ENCODE data around the gene P2RY2. TPM values are rescaled to one million over a fixed set of nuclear protein-coding genes. Genes with fewer than 3 reads are reported as not detected.

P2RY2 gene
- total and polyA plus RNA-seq, 9 of the 15 experiments (the other 6 are each of a cell fraction or from before 2014, with no cell fraction given) = not detected

DNA sequence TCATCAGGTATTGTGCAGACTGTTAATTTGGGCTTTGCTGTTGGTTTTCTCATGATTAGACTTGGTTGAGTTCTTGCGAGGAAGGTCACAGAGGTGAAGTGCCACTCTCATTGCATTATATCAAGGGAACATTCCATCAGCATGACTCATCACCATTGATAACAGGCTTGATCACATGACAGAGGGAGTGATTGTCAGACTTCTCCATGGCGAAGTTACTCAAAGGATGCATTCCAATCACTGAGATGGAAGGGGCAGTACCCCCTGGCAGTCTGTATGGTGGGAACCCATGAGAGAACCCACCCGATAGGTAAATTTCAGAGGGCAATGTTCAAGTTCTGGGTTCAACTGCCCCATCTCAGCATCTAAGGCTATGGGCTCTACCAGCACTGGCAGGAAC, 19.4 kb upstream of the P2RY2 start (continued):
- TF ChIP-seq KAT8 (IDR thresholded peaks at IDR 0.05; ENCODE audit: low read depth) = no peak
- peak; percentile 91 for TF ChIP-seq FOSL1 (tag; conservative IDR thresholded peaks at IDR 0.05)
- TF ChIP-seq TCF7 (IDR thresholded peaks at IDR 0.05; ENCODE audit: borderline replicate concordance) = no peak
- TF ChIP-seq, protein P1, sequence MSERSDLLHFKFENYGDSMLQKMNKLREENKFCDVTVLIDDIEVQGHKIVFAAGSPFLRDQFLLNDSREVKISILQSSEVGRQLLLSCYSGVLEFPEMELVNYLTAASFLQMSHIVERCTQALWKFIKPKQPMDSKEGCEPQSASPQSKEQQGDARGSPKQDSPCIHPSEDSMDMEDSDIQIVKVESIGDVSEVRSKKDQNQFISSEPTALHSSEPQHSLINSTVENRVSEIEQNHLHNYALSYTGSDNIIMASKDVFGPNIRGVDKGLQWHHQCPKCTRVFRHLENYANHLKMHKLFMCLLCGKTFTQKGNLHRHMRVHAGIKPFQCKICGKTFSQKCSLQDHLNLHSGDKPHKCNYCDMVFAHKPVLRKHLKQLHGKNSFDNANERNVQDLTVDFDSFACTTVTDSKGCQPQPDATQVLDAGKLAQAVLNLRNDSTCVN (CRISPR knock-in tag; IDR thresholded peaks at IDR 0.05) = no peak
- no peak for TF ChIP-seq DACH1 (IDR thresholded peaks at IDR 0.05; ENCODE audit: partially characterized antibody)
- peak; percentile 49 for TF ChIP-seq DPF2 (IDR thresholded peaks at IDR 0.05)
- TF ChIP-seq, protein P2, sequence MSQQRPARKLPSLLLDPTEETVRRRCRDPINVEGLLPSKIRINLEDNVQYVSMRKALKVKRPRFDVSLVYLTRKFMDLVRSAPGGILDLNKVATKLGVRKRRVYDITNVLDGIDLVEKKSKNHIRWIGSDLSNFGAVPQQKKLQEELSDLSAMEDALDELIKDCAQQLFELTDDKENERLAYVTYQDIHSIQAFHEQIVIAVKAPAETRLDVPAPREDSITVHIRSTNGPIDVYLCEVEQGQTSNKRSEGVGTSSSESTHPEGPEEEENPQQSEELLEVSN (IDR thresholded peaks at IDR 0.05; ENCODE audit: borderline replicate concordance in 1 of 2, extremely low read depth in 1 of 2, insufficient read depth in 1 of 2, insufficient read length in 1 of 2, low read depth in 1 of 2, low read length in 1 of 2, poor library complexity in 1 of 2, severe bottlenecking in 1 of 2) = no peak
- TF ChIP-seq, protein P3, sequence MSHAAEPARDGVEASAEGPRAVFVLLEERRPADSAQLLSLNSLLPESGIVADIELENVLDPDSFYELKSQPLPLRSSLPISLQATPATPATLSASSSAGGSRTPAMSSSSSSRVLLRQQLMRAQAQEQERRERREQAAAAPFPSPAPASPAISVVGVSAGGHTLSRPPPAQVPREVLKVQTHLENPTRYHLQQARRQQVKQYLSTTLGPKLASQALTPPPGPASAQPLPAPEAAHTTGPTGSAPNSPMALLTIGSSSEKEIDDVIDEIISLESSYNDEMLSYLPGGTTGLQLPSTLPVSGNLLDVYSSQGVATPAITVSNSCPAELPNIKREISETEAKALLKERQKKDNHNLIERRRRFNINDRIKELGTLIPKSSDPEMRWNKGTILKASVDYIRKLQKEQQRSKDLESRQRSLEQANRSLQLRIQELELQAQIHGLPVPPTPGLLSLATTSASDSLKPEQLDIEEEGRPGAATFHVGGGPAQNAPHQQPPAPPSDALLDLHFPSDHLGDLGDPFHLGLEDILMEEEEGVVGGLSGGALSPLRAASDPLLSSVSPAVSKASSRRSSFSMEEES (CRISPR knock-in tag; IDR thresholded peaks at IDR 0.05) = peak; percentile 80
- peak; percentile 22; the same call in 1 of the 2 replicates for TF ChIP-seq TOE1 (IDR thresholded peaks at IDR 0.05; ENCODE audit: borderline replicate concordance)
- no peak for TF ChIP-seq TOE1 (CRISPR knock-in tag; IDR thresholded peaks at IDR 0.05; ENCODE audit: borderline replicate concordance, low read depth)
- no peak for TF ChIP-seq MIER1 (IDR thresholded peaks at IDR 0.05; ENCODE audit: low read depth)
- TF ChIP-seq FOXJ2 (tag; IDR thresholded peaks at IDR 0.05) = no peak
- TF ChIP-seq TBP (optimal IDR thresholded peaks at IDR 0.05; ENCODE audit: low read depth, low read length) = no peak
- no peak for TF ChIP-seq ZNF316 (IDR thresholded peaks at IDR 0.05)
- TF ChIP-seq MTA2 (IDR thresholded peaks at IDR 0.05; ENCODE audit: low read depth) = no peak
- TF ChIP-seq TEAD4 (IDR thresholded peaks at IDR 0.05; ENCODE audit: low read length) = peak; percentile 30; the same call in 1 of the 2 replicates
- no peak for TF ChIP-seq TEAD4 (CRISPR knock-in tag; IDR thresholded peaks at IDR 0.05; ENCODE audit: borderline replicate concordance)
- TF ChIP-seq ZNF3 (CRISPR knock-in tag; IDR thresholded peaks at IDR 0.05) = no peak
- no peak for TF ChIP-seq CEBPB (tag; IDR thresholded peaks at IDR 0.05)
- no peak for TF ChIP-seq SIX5 (IDR thresholded peaks at IDR 0.05; ENCODE audit: borderline replicate concordance in 1 of 2, insufficient read depth in 1 of 2, low read depth in 1 of 2, low read length in 2 of 2)
- peak; percentile 92 for TF ChIP-seq JUND (IDR thresholded peaks at IDR 0.05; ENCODE audit: borderline replicate concordance, low read depth, low read length)
- peak; percentile 97 for TF ChIP-seq JUND (tag; IDR thresholded peaks at IDR 0.05; ENCODE audit: borderline replicate concordance, low read depth, low read length)
- TF ChIP-seq HDAC6 (IDR thresholded peaks at IDR 0.05; ENCODE audit: low read depth, low read length) = no peak

Data from K562 (cell line).